OCI-LY1 (cell line): ENCODE results near the gene ERI2.

Source experiments
- H2AFZ ChIP-seq: fragments of 200-600 bp; sonication (generic), shearing (Covaris generic); 2 replicates; pipeline ENCODE4 v1.6.0; 2014; ENCODE audit warnings: antibody characterized with exemption, mild to moderate bottlenecking, low read length
- H3F3A ChIP-seq: fragments of 200-600 bp; sonication (generic), shearing (Covaris generic); 2 replicates; pipeline ENCODE4 v1.6.0; 2014; ENCODE audit warnings: mild to moderate bottlenecking, antibody characterized with exemption, low read length, moderate library complexity; ENCODE audit not compliant: insufficient read depth
- H3K27ac ChIP-seq: fragments of 200-600 bp; sonication (generic); 2 replicates; pipeline ENCODE4 v1.5.1; 2014; ENCODE audit warnings: low read length, mixed run types, mild to moderate bottlenecking, low read depth; ENCODE audit not compliant: poor library complexity, severe bottlenecking
- H3K27me3 ChIP-seq: fragments of 200-600 bp; sonication (generic); 2 replicates; pipeline ENCODE4 v1.6.0; 2014; ENCODE audit warnings: antibody characterized with exemption, mild to moderate bottlenecking, low read length, moderate library complexity; ENCODE audit not compliant: insufficient read depth
- H3K36me3 ChIP-seq: fragments of 200-600 bp; sonication (generic); 2 replicates; pipeline ENCODE4 v1.6.1; 2014; ENCODE audit warnings: mild to moderate bottlenecking, antibody characterized with exemption, low read length, moderate library complexity, mixed read lengths; ENCODE audit not compliant: insufficient read depth
- H3K4me1 ChIP-seq: fragments of 200-600 bp; sonication (generic); 2 replicates; pipeline ENCODE4 v1.5.1; 2014; ENCODE audit warnings: mild to moderate bottlenecking, low read length, moderate library complexity; ENCODE audit not compliant: insufficient read depth, severe bottlenecking
- H3K4me2 ChIP-seq: fragments of 200-600 bp; sonication (generic), shearing (Covaris generic); 2 replicates; pipeline ENCODE4 v1.6.1; 2014; ENCODE audit warnings: low read length
- H3K4me3 ChIP-seq: fragments of 200-600 bp; sonication (generic); 2 replicates; pipeline ENCODE4 v1.5.1; 2014; ENCODE audit warnings: low read length, low read depth, mild to moderate bottlenecking, mixed read lengths; ENCODE audit not compliant: poor library complexity, severe bottlenecking
- H3K79me2 ChIP-seq: fragments of 200-600 bp; shearing (Covaris generic); 2 replicates; pipeline ENCODE4 v1.6.1; 2016; ENCODE audit warnings: mixed run types, low read length, mixed read lengths; ENCODE audit not compliant: insufficient read depth
- H3K9ac ChIP-seq: fragments of 200-600 bp; sonication (generic), shearing (Covaris generic); 2 replicates; pipeline ENCODE4 v1.6.1; 2014; ENCODE audit warnings: mild to moderate bottlenecking, low read length, mixed read lengths
- H3K9me2 ChIP-seq: fragments of 200-600 bp; sonication (generic), shearing (Covaris generic); 2 replicates; pipeline ENCODE4 v1.6.1; 2014; ENCODE audit warnings: low read depth, mild to moderate bottlenecking, low read length, mixed read lengths
- H3K9me3 ChIP-seq: fragments of 200-600 bp; shearing (Covaris generic); 2 replicates; pipeline ENCODE4 v1.6.1; 2014; ENCODE audit warnings: low read length, mixed read lengths
- H4K20me1 ChIP-seq: fragments of 200-600 bp; sonication (generic), shearing (Covaris generic); 2 replicates; pipeline ENCODE4 v1.6.0; 2016; ENCODE audit warnings: mild to moderate bottlenecking, low read length; ENCODE audit not compliant: insufficient read depth
- EZH2 ChIP-seq: fragments of 200-600 bp; sonication (generic), shearing (Covaris generic); IDR thresholded peaks from 2 replicates; pipeline ENCODE4 v1.8.0; 2017; ENCODE audit warnings: borderline replicate concordance, mixed run types, mild to moderate bottlenecking, antibody characterized with exemption, low read length, moderate library complexity, mixed read lengths
- TF ChIP-seq, protein P1 (sequence below): fragments of 200-600 bp; sonication (generic), shearing (Covaris generic); IDR thresholded peaks from 2 replicates; pipeline ENCODE4 v1.5.1; 2017; ENCODE audit warnings: mild to moderate bottlenecking, antibody characterized with exemption, low read length, moderate library complexity, mixed read lengths

Gene ERI2

DNA sequence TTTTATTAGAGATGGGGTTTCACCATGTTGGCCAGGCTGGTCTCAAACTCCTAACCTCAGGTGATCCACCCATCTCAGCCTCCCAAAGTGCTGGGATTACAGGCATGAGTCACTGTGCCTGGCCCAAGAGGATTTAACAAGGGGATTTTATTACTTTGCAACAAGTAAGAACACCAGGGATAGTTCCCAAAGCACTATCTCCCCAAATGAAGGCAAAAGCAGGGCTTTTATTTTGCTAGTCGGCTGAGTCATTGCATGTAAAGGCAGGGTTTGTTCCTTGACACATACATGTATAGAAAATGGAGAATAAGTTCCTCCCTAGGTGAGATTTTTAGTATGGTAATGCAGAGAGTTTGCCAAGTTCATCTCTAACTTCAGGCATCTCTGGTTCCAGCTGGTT is 24.1 kb upstream of the ERI2 start:
- no peak overlapping the region for H2AFZ ChIP-seq
- H3K4me2 ChIP-seq: no peak overlapping the region
- no peak overlapping the region for H3K4me3 ChIP-seq
- H3F3A ChIP-seq: no peaks in the 10 kb centered on the region
- H3K9me3 ChIP-seq: no peaks in the 10 kb centered on the region
- no peaks in the 10 kb centered on the region for H3K4me1 ChIP-seq
- no peaks in the 10 kb centered on the region for H4K20me1 ChIP-seq
- peaks cover 55% of the 10 kb centered on the region for H3K36me3 ChIP-seq
- no peak overlapping the region for H3K27ac ChIP-seq
- no peaks in the 10 kb centered on the region for H3K27me3 ChIP-seq
- H3K9ac ChIP-seq: no peak overlapping the region
- TF ChIP-seq, protein P1, sequence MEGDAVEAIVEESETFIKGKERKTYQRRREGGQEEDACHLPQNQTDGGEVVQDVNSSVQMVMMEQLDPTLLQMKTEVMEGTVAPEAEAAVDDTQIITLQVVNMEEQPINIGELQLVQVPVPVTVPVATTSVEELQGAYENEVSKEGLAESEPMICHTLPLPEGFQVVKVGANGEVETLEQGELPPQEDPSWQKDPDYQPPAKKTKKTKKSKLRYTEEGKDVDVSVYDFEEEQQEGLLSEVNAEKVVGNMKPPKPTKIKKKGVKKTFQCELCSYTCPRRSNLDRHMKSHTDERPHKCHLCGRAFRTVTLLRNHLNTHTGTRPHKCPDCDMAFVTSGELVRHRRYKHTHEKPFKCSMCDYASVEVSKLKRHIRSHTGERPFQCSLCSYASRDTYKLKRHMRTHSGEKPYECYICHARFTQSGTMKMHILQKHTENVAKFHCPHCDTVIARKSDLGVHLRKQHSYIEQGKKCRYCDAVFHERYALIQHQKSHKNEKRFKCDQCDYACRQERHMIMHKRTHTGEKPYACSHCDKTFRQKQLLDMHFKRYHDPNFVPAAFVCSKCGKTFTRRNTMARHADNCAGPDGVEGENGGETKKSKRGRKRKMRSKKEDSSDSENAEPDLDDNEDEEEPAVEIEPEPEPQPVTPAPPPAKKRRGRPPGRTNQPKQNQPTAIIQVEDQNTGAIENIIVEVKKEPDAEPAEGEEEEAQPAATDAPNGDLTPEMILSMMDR: no peak
- no peak for TF ChIP-seq EZH2
- no peaks in the 10 kb centered on the region for H3K9me2 ChIP-seq
- no peaks in the 10 kb centered on the region for H3K79me2 ChIP-seq

GRCh38 chr16:20829536-20829935 is 23.3 kb upstream of the ERI2 start:
- Histone ChIP-seq H3K36me3 (peaks cover 51% of the 10 kb centered on the region), H3K27ac (no peak overlapping the region)

DNA sequence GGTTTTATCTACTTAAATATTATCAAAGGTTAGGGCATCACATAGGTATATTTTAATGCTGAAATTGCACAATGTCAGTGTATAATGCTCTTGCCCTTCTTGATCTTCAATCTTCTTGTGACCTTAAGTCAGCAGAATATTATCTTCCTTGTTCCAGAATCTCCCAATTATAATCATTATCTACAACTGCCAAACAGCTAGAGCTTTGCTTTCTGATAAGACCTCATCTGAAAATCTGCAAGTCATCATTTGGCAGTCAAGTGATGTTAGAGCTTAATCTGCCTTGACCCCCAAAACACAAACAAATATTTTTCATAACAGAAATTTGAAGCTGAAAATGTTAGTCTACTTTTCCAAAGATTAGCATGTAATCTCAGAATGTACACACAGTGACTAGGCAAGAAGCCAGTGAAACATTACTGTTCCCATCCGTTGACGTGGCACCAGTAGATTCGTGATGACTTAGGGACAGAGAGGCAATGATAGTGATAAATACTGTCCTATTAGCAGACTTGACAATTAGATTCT is 19.8 kb upstream of the ERI2 start:
- Histone ChIP-seq H3K36me3 (peaks cover 54% of the 10 kb centered on the region), H3K9me3 (no peaks in the 10 kb centered on the region), H3K27me3 (no peaks in the 10 kb centered on the region), H3K79me2 (no peaks in the 10 kb centered on the region), H3K27ac (no peak overlapping the region), H3K4me1 (no peaks in the 10 kb centered on the region), H3K4me3 (no peak overlapping the region), H3K4me2 (no peak overlapping the region), H3K9ac (no peak overlapping the region), H4K20me1 (no peaks in the 10 kb centered on the region), H3F3A (no peaks in the 10 kb centered on the region), H3K9me2 (no peaks in the 10 kb centered on the region), H2AFZ (no peak overlapping the region)
- TF ChIP-seq, protein P1: no peak
- no peak for TF ChIP-seq EZH2

More at GRCh38 chr16:20829536-20829935, 23.3 kb upstream of the ERI2 start:
- Histone ChIP-seq H3K4me3 (no peak overlapping the region), H3K9ac (no peak overlapping the region), H3K4me2 (no peak overlapping the region), H3K9me2 (no peaks in the 10 kb centered on the region), H3F3A (no peaks in the 10 kb centered on the region), H3K9me3 (no peaks in the 10 kb centered on the region), H3K4me1 (no peaks in the 10 kb centered on the region), H3K27me3 (no peaks in the 10 kb centered on the region), H2AFZ (no peak overlapping the region), H4K20me1 (no peaks in the 10 kb centered on the region), H3K79me2 (no peaks in the 10 kb centered on the region)
- TF ChIP-seq, protein P1: no peak
- no peak for TF ChIP-seq EZH2
